ENCODE measurements around the gene CRTC2.

Gene CRTC2

GRCh38 chr1:153951183-153951582, 7.2 kb downstream of the CRTC2 start:
- H2AFZ ChIP-seq (ENCODE audit: low read depth, low read length): no peak overlapping the region
- no peaks in the 10 kb centered on the region for H3K27me3 ChIP-seq (ENCODE audit: control insufficient read depth in 1 of 2, insufficient read depth in 1 of 2, low read length in 2 of 2)
- no peak overlapping the region for H2BK12ac ChIP-seq (ENCODE audit: low read length in 2 of 2)
- H3K18ac ChIP-seq (ENCODE audit: low read depth in 1 of 2, low read length in 2 of 2): no peak overlapping the region
- no peak overlapping the region for H3K4ac ChIP-seq (ENCODE audit: low read depth in 1 of 2, low read length in 2 of 2)
- no peak overlapping the region for H2BK120ac ChIP-seq (ENCODE audit: low read depth, low read length)
- H3K23ac ChIP-seq (ENCODE audit: low read length in 2 of 2): no peak overlapping the region
- no peak overlapping the region for H3K14ac ChIP-seq (ENCODE audit: low read length in 2 of 2)
- H3K4me3 ChIP-seq (ENCODE audit: insufficient read depth in 1 of 2, low read depth in 1 of 2, low read length in 2 of 2): no peak overlapping the region
- H2AK5ac ChIP-seq (ENCODE audit: low read length, severe bottlenecking): no peak overlapping the region
- peaks cover 34% of the 10 kb centered on the region for H3K79me1 ChIP-seq (replicated peaks; ENCODE audit: low read length, poor library complexity, severe bottlenecking)
- no peaks in the 10 kb centered on the region for H3K9me3 ChIP-seq (ENCODE audit: control insufficient read depth, low read length)
- H3K4me2 ChIP-seq (ENCODE audit: low read length, poor library complexity, severe bottlenecking): no peak overlapping the region
- peaks cover 64 to 72% of the 10 kb centered on the region in 2 experiments for H3K36me3 ChIP-seq (ENCODE audit: control insufficient read depth in 1 of 2, insufficient read depth in 2 of 2, low read depth in 1 of 2, low read length in 2 of 2)
- no peak overlapping the region for H3K9ac ChIP-seq (ENCODE audit: low read length)
- H2BK15ac ChIP-seq (ENCODE audit: low read depth, poor library complexity, severe bottlenecking): no peak overlapping the region
- no peak overlapping the region for H2BK5ac ChIP-seq (ENCODE audit: low read depth, low read length, poor library complexity, severe bottlenecking)
- no peak overlapping the region for H4K8ac ChIP-seq (ENCODE audit: low read length)
- no peak overlapping the region for H4K91ac ChIP-seq (ENCODE audit: low read length)
- 98% methylated on average over 11 of the region's 11 CpGs for WGBS
- no peak overlapping the region for H3K27ac ChIP-seq (ENCODE audit: low read length, poor library complexity, severe bottlenecking)
- DNase-seq: no peak
- H3K4me1 ChIP-seq (ENCODE audit: control insufficient read depth, insufficient read depth, low read depth, low read length): peaks cover 9% of the 10 kb centered on the region

DNA sequence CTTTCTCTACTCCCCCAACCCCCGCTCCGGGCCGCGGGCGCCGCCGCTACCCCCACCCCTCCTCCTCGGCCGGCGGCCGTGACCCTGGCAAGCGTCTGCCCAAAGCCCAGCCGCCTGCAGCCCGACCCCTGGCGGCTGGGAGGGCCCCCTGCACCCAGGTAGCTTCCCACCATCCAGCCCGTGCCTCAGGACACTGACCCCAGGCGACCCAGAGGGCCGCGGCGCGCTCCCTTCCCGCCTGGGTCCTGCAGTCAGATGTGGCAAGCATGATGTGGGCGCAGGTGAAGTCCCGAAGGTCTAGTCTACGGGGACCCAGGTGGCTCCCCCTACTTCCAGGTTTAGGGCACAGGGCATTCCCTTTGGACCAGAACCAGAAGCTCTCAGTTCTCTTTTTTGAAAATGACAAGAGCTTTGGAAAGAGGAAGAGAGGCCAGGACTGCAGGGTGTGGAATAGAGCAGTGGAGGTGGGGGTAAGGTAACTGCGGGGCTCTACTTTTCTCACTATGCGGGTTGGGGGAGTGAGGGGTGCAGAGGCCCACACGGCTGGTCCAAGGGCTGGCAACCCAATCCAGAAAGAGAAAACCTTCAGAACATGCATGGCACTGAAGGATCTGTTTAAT, 11.7 kb downstream of the CRTC2 start, which contains the start of gene DENND4B:
DENND4B (minus strand) TSS at position 97 of the 620 bp plus-strand sequence. CDS start 2,344 bp downstream, outside the sequence.
- Histone ChIP-seq H3K27me3 (ENCODE audit: control insufficient read depth in 1 of 2, insufficient read depth in 1 of 2, low read length in 2 of 2) (no peaks in the 10 kb centered on the region), H4K8ac (ENCODE audit: low read length) (peak within 1 kb of the TSS; percentile 83)
- 11% methylated on average over 28 of the region's 28 CpGs for WGBS

GRCh38 chr1:153945795-153946621, 12.4 kb downstream of the CRTC2 start:
- Histone ChIP-seq H2AFZ (ENCODE audit: low read depth, low read length) (peak overlapping the region; percentile 36), H2BK12ac (ENCODE audit: low read length in 2 of 2) (peak overlapping the region in 1 of 2 experiments; percentile 37), H3K79me1 (replicated peaks; ENCODE audit: low read length, poor library complexity, severe bottlenecking) (peaks cover 41% of the 10 kb centered on the region), H2BK15ac (ENCODE audit: low read depth, poor library complexity, severe bottlenecking) (peak overlapping the region; percentile 86), H3K9me3 (ENCODE audit: control insufficient read depth, low read length) (no peaks in the 10 kb centered on the region), H3K23ac (ENCODE audit: low read length in 2 of 2) (peak overlapping the region in 1 of 2 experiments; percentile 73), H2BK5ac (ENCODE audit: low read depth, low read length, poor library complexity, severe bottlenecking) (peak overlapping the region; percentile 54), H2BK120ac (ENCODE audit: low read depth, low read length) (peak overlapping the region; percentile 80), H4K8ac (ENCODE audit: low read length) (peak overlapping the region; percentile 83), H3K4me1 (ENCODE audit: control insufficient read depth, insufficient read depth, low read depth, low read length) (peaks cover 12% of the 10 kb centered on the region), H2AK5ac (ENCODE audit: low read length, severe bottlenecking) (no peak overlapping the region), H3K36me3 (ENCODE audit: control insufficient read depth in 1 of 2, insufficient read depth in 2 of 2, low read depth in 1 of 2, low read length in 2 of 2) (peaks cover 55 to 63% of the 10 kb centered on the region in 2 experiments), H3K27me3 (ENCODE audit: control insufficient read depth in 1 of 2, insufficient read depth in 1 of 2, low read length in 2 of 2) (no peaks in the 10 kb centered on the region), H3K18ac (ENCODE audit: low read depth in 1 of 2, low read length in 2 of 2) (peak overlapping the region; percentile 37 to 98), H3K27ac (ENCODE audit: low read length, poor library complexity, severe bottlenecking) (no peak overlapping the region), H3K4me2 (ENCODE audit: low read length, poor library complexity, severe bottlenecking) (peak overlapping the region; percentile 83), H3K4me3 (ENCODE audit: insufficient read depth in 1 of 2, low read depth in 1 of 2, low read length in 2 of 2) (peak overlapping the region; percentile 87 to 94), H3K14ac (ENCODE audit: low read length in 2 of 2) (peak overlapping the region in 1 of 2 experiments; percentile 91), H4K91ac (ENCODE audit: low read length) (peak overlapping the region; percentile 84), H3K9ac (ENCODE audit: low read length) (peak overlapping the region; percentile 96), H3K4ac (ENCODE audit: low read depth in 1 of 2, low read length in 2 of 2) (peak overlapping the region; percentile 1 to 92)
- peak; percentile 81 for DNase-seq
- under 1% methylated on average over 56 of the region's 95 CpGs for WGBS

More for the DNA sequence above, 11.7 kb downstream of the CRTC2 start, which contains the start of gene DENND4B:
- Histone ChIP-seq H3K79me1 (replicated peaks; ENCODE audit: low read length, poor library complexity, severe bottlenecking) (peaks cover 41% of the 10 kb centered on the region), H3K9ac (ENCODE audit: low read length) (peak within 1 kb of the TSS; percentile 96), H4K91ac (ENCODE audit: low read length) (peak within 1 kb of the TSS; percentile 84), H3K36me3 (ENCODE audit: control insufficient read depth in 1 of 2, insufficient read depth in 2 of 2, low read depth in 1 of 2, low read length in 2 of 2) (peaks cover 57 to 63% of the 10 kb centered on the region in 2 experiments), H2AK5ac (ENCODE audit: low read length, severe bottlenecking) (no peak within 1 kb of the TSS), H3K23ac (ENCODE audit: low read length in 2 of 2) (peak within 1 kb of the TSS in 1 of 2 experiments; percentile 73), H3K9me3 (ENCODE audit: control insufficient read depth, low read length) (no peaks in the 10 kb centered on the region), H3K4me2 (ENCODE audit: low read length, poor library complexity, severe bottlenecking) (peak within 1 kb of the TSS; percentile 83), H2BK15ac (ENCODE audit: low read depth, poor library complexity, severe bottlenecking) (peak within 1 kb of the TSS; percentile 86), H2BK5ac (ENCODE audit: low read depth, low read length, poor library complexity, severe bottlenecking) (peak within 1 kb of the TSS; percentile 54), H3K18ac (ENCODE audit: low read depth in 1 of 2, low read length in 2 of 2) (peak within 1 kb of the TSS; percentile 37 to 98), H3K4me1 (ENCODE audit: control insufficient read depth, insufficient read depth, low read depth, low read length) (peaks cover 12% of the 10 kb centered on the region), H3K27ac (ENCODE audit: low read length, poor library complexity, severe bottlenecking) (no peak within 1 kb of the TSS), H2BK120ac (ENCODE audit: low read depth, low read length) (peak within 1 kb of the TSS; percentile 80), H3K4me3 (ENCODE audit: insufficient read depth in 1 of 2, low read depth in 1 of 2, low read length in 2 of 2) (peak within 1 kb of the TSS; percentile 87 to 94), H2AFZ (ENCODE audit: low read depth, low read length) (peak within 1 kb of the TSS; percentile 36), H2BK12ac (ENCODE audit: low read length in 2 of 2) (peak within 1 kb of the TSS in 1 of 2 experiments; percentile 37), H3K4ac (ENCODE audit: low read depth in 1 of 2, low read length in 2 of 2) (peak within 1 kb of the TSS; percentile 1 to 92), H3K14ac (ENCODE audit: low read length in 2 of 2) (peak within 1 kb of the TSS in 1 of 2 experiments; percentile 91)
- peak; percentile 83 for DNase-seq
